Neural progenitor cell (in vitro differentiated cells): Measurements from ENCODE around the gene KCNA10.

ENCODE experiments used
- EZH2 ChIP-seq: fragments of 200-600 bp; sonication (generic); IDR thresholded peaks from 2 replicates; pipeline ENCODE4 v1.6.1; 2017; ENCODE audit warnings: antibody characterized with exemption, mild to moderate bottlenecking, moderate library complexity
- TF ChIP-seq, protein P1 (sequence below): fragments of 200-600 bp; sonication (generic); IDR thresholded peaks from 2 replicates; pipeline ENCODE4 v1.5.1; 2017; ENCODE audit warnings: antibody characterized with exemption, mild to moderate bottlenecking

DNA sequence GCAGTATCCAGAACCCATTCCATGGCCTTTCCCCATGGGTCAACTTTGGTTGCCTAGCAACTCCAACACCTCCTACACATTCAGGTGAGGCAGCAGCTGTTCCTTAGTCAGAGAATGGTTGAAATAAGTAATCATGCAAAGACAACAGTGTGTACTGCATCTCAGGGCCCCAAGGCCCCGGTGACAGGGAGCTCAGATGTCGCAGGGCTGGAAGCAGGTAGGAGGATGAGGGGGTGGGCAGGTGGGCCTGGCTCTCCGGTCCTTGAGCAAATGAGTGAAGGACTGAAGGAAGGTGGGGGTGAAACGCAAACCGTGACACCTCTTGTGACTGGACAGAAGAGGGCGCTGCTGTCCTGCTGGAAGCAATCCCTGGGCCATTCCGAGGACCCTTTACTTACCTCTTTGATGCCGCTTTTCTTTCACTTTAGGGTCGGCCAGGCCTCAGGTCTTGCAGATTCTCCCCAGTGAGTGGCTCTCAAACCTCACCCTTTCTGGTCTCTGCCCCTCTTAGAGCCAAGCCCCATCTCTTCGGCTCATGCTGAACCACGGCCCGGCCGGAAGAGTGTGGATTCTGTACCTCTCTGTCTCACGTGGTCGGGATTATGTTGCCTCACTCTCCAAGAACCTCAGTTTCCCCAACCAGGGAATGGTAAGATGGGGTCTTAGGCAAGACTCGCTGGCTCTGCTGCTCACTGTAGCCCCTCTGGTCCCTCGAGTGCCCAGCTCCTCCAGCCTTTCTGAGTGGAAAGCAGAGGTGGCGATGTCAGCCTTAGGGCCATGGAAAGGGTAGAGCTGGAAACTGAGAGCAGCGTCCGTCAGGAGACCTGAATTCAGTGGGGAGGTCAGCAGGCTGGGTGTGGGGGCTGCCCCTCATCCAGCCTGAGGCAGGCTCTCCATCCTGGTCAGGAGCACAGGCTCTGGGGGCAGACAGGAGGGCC is 5.6 kb upstream of the KCNA10 start:
- TF ChIP-seq, protein P1, sequence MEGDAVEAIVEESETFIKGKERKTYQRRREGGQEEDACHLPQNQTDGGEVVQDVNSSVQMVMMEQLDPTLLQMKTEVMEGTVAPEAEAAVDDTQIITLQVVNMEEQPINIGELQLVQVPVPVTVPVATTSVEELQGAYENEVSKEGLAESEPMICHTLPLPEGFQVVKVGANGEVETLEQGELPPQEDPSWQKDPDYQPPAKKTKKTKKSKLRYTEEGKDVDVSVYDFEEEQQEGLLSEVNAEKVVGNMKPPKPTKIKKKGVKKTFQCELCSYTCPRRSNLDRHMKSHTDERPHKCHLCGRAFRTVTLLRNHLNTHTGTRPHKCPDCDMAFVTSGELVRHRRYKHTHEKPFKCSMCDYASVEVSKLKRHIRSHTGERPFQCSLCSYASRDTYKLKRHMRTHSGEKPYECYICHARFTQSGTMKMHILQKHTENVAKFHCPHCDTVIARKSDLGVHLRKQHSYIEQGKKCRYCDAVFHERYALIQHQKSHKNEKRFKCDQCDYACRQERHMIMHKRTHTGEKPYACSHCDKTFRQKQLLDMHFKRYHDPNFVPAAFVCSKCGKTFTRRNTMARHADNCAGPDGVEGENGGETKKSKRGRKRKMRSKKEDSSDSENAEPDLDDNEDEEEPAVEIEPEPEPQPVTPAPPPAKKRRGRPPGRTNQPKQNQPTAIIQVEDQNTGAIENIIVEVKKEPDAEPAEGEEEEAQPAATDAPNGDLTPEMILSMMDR, result peak; percentile 86
- TF ChIP-seq EZH2, result no peak
